Muscle layer of colon (tissue), 2 donors: Measurements from ENCODE around the gene BCO2.

ENCODE experiments used
- H3K27ac ChIP-seq: one replicate; pipeline ENCODE4 v1.7.0; 2013; ENCODE audit warnings: low read depth, mild to moderate bottlenecking, low read length, moderate library complexity
- H3K27me3 ChIP-seq, 2 donors: one replicate each; pipeline ENCODE4 v1.7.0; 2013; ENCODE audit warnings: low read length in 2 of 2, mild to moderate bottlenecking in 2 of 2; ENCODE audit not compliant: insufficient read depth in 2 of 2, control insufficient read depth in 1 of 2
- H3K36me3 ChIP-seq: one replicate; pipeline ENCODE4 v1.7.0; 2013; ENCODE audit warnings: mild to moderate bottlenecking, low read length; ENCODE audit not compliant: insufficient read depth
- H3K4me1 ChIP-seq: one replicate; pipeline ENCODE4 v1.7.0; 2013; ENCODE audit warnings: mild to moderate bottlenecking, low read length; ENCODE audit not compliant: insufficient read depth
- H3K4me3 ChIP-seq, 2 donors: one replicate each; pipeline ENCODE4 v1.7.0; 2013; ENCODE audit warnings: low read length in 2 of 2, low read depth in 1 of 2, mild to moderate bottlenecking in 1 of 2, moderate library complexity in 1 of 2
- H3K9ac ChIP-seq: one replicate; pipeline ENCODE4 v1.7.0; 2013; ENCODE audit warnings: low read length
- H3K9me3 ChIP-seq: one replicate; pipeline ENCODE4 v1.7.0; 2013; ENCODE audit warnings: mild to moderate bottlenecking, low read length
- donor health status: abdominal sarcoma.
- donor health status: Adenocarcinoma of cecum.

BCO2 gene

GRCh38 chr11:112231952-112232351 is 56.6 kb downstream of the BCO2 start:
- Histone ChIP-seq H3K27me3 (no peaks in the 10 kb centered on the region), H3K9me3 (no peaks in the 10 kb centered on the region), H3K27ac (no peak overlapping the region), H3K4me1 (peaks cover 7% of the 10 kb centered on the region), H3K36me3 (peaks cover 31% of the 10 kb centered on the region), H3K4me3 (no peak overlapping the region), H3K9ac (no peak overlapping the region)

GRCh38 chr11:112235750-112236390 is 60.6 kb downstream of the BCO2 start:
- H3K4me1 ChIP-seq = peaks cover 7% of the 10 kb centered on the region
- H3K9ac ChIP-seq = no peak overlapping the region
- no peaks in the 10 kb centered on the region for H3K27me3 ChIP-seq
- peaks cover 30% of the 10 kb centered on the region for H3K36me3 ChIP-seq
- no peak overlapping the region for H3K27ac ChIP-seq
- H3K9me3 ChIP-seq = no peaks in the 10 kb centered on the region
- no peak overlapping the region for H3K4me3 ChIP-seq

GRCh38 chr11:112237451-112237850 is 62.1 kb downstream of the BCO2 start:
- peaks cover 7% of the 10 kb centered on the region for H3K4me1 ChIP-seq
- no peaks in the 10 kb centered on the region for H3K27me3 ChIP-seq
- H3K4me3 ChIP-seq = no peak overlapping the region
- H3K9ac ChIP-seq = no peak overlapping the region
- H3K27ac ChIP-seq = no peak overlapping the region
- no peaks in the 10 kb centered on the region for H3K9me3 ChIP-seq
- H3K36me3 ChIP-seq = peaks cover 27% of the 10 kb centered on the region

DNA sequence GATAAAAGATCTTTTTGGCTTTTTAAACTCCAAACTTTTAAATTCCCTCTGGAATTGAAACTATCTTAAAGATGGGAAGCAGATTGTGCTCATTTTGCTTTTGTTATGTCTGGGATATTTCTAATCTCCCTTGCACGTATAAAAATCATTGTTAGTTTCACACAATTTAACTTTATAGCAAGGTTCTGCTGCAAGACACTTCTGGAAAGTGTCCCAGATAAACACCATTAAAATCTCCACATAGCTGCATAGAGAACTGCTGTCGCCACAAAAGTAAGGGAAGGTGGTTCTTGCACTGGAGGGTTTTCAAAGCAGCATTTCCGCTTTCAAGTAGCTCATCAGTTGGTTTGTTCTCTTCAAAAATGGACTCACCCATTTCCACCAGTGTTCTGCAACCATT is 62.7 kb downstream of the BCO2 start:
- no peaks in the 10 kb centered on the region for H3K27me3 ChIP-seq
- H3K27ac ChIP-seq = no peak overlapping the region
- no peak overlapping the region for H3K4me3 ChIP-seq
- H3K4me1 ChIP-seq = peaks cover 7% of the 10 kb centered on the region
- no peak overlapping the region for H3K9ac ChIP-seq
- peaks cover 24% of the 10 kb centered on the region for H3K36me3 ChIP-seq
- H3K9me3 ChIP-seq = no peaks in the 10 kb centered on the region

- Histone ChIP-seq H3K36me3 (peaks cover 9% of the 10 kb centered on the region), H3K27me3 (no peaks in the 10 kb centered on the region), H3K9ac (no peak overlapping the region), H3K4me1 (peaks cover 7% of the 10 kb centered on the region), H3K4me3 (no peak overlapping the region), H3K27ac (no peak overlapping the region), H3K9me3 (no peaks in the 10 kb centered on the region)
Measured at GRCh38 chr11:112241486-112241885, 66.2 kb downstream of the BCO2 start.

DNA sequence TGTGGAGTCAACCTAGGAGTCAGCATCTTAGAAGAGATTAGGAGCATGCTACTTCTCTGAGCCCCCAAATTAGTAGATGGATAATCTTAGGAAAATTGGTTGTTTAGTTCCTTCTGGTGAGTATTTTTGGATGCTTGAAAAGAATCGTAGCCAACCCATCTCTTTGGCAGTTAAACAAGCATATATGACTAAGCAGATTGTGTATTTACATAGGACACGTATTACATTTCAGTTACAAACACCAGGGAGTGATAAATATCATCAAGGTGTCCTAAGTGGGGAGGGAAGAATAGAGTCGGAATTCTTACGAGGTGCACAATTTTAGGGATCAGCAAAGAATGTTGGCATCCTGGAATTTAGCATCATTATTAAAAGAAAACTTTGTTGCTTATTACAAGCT is 71.9 kb downstream of the BCO2 start:
- Histone ChIP-seq H3K9ac (no peak overlapping the region), H3K36me3 (no peaks in the 10 kb centered on the region), H3K27ac (no peak overlapping the region), H3K4me3 (no peak overlapping the region), H3K9me3 (no peaks in the 10 kb centered on the region), H3K27me3 (no peaks in the 10 kb centered on the region), H3K4me1 (no peaks in the 10 kb centered on the region)

- no peak overlapping the region for H3K9ac ChIP-seq
- H3K4me1 ChIP-seq = no peaks in the 10 kb centered on the region
Measured at GRCh38 chr11:112248201-112248600, 72.9 kb downstream of the BCO2 start.

DNA sequence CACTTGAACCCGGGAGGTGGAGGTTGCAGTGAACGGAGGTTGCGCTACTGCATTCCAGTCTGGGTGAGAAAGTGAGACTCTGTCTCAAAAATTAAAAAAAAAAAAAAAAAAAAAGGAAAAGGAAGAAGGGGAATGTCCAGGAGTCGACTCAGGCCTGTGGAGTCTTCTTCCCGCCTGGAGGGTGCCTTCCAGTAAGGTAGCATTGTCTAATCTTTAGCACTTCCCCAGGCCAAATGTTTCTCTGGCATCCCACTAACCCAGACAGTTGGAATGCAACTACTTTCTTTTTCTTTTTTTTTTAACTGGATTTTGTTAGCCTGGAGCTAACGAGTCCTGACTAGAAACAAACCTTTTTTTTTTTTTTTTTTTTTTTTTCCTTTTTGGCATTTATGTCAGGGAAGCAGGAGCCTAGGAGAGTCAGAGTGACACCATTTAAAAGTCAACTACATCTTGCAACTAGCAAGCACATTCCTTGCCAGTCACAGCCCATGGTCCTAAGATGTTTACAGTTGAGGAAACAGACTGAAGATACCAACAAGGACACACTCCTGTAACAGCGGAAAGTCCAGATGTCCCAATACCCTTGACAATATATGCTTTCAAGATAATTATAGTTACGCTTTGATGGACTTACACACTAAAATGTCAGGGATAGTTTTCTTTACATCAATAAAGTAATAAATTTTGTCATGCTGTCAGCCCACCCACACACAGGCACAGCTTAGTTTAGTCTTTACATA is 74.7 kb downstream of the BCO2 start:
- Histone ChIP-seq H3K4me1 (no peaks in the 10 kb centered on the region), H3K36me3 (no peaks in the 10 kb centered on the region), H3K4me3 (no peak overlapping the region), H3K9me3 (no peaks in the 10 kb centered on the region), H3K27ac (no peak overlapping the region), H3K9ac (no peak overlapping the region), H3K27me3 (no peaks in the 10 kb centered on the region)

More at GRCh38 chr11:112248201-112248600, 72.9 kb downstream of the BCO2 start:
- H3K27ac ChIP-seq = no peak overlapping the region
- H3K4me3 ChIP-seq = no peak overlapping the region
- H3K36me3 ChIP-seq = no peaks in the 10 kb centered on the region
- no peaks in the 10 kb centered on the region for H3K27me3 ChIP-seq
- no peaks in the 10 kb centered on the region for H3K9me3 ChIP-seq

- Histone ChIP-seq H3K27ac (no peak overlapping the region), H3K9ac (no peak overlapping the region), H3K4me3 (no peak overlapping the region), H3K27me3 (no peaks in the 10 kb centered on the region), H3K36me3 (no peaks in the 10 kb centered on the region), H3K4me1 (no peaks in the 10 kb centered on the region), H3K9me3 (no peaks in the 10 kb centered on the region)
Measured at GRCh38 chr11:112253605-112254242, 78.4 kb downstream of the BCO2 start.

DNA sequence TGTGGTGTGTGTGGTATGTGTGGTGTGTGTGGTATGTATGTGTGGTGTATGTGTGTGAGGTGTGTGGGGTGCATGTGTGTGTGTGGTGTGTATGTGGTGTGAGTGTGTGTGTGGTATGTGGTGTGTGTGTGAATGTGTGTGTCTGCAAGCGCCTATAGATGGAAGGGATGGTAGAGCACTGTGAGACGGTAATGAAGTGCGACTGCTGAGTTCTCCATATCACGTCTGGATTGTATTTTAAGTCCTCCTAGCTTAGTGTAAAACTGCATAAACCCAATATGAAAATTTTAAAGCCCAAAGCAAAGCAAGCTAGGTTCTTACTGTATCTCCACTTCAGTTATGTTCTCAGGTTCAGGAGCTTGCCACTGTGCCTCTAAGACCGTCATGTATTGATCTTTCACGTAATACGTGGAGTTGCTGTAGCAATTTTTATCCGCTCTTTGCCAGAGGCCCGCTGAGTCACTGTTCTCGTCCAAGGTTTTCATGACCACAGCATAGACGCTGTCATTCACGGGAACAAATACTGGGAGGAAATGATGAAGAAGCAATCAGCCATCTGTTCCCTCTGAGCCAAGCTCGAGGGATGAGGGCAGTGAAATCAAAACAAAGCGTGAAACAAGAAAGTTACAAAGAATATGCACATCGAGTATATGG is 79.9 kb downstream of the BCO2 start:
- Histone ChIP-seq H3K9me3 (no peaks in the 10 kb centered on the region), H3K36me3 (no peaks in the 10 kb centered on the region), H3K27ac (no peak overlapping the region), H3K9ac (no peak overlapping the region), H3K27me3 (no peaks in the 10 kb centered on the region), H3K4me3 (no peak overlapping the region), H3K4me1 (no peaks in the 10 kb centered on the region)

DNA sequence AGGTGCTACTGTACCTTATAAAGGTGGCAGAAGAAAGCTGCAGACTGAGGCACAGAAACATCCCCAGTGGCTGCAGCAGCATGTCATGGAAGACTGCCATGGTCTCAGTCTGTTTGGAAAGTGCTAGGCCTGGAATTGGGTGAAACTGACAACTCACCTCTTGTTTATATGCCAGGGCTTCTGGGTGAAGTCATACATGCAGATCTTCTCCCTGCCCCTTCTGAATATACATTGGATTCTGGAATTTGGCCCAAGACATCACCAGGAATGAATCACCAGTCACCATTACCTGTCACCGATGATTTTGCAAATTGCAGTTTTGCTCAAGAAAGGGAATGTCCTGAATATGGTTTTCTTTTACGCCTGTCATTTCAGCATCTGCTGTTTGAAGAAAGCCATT is 85.2 kb downstream of the BCO2 start, which contains the start of gene PLET1:
TSS of gene PLET1 (minus strand) at position 371 of the 400 bp plus-strand sequence. CDS start at position 100, 271 bp downstream.
- no peaks in the 10 kb centered on the region for H3K27me3 ChIP-seq
- H3K27ac ChIP-seq = no peak within 1 kb of the TSS
- H3K4me3 ChIP-seq = no peak within 1 kb of the TSS
- no peaks in the 10 kb centered on the region for H3K9me3 ChIP-seq
- peaks cover 7% of the 10 kb centered on the region for H3K4me1 ChIP-seq
- H3K9ac ChIP-seq = no peak within 1 kb of the TSS
- no peaks in the 10 kb centered on the region for H3K36me3 ChIP-seq
